ENCODE data around the gene ARID1B. TPM values are rescaled to one million over a fixed set of nuclear protein-coding genes. Genes with fewer than 3 reads are reported as not detected.

Gene ARID1B
- total RNA-seq, 2 donors from 2014 or later: 43.9 to 44.6 TPM

DNA sequence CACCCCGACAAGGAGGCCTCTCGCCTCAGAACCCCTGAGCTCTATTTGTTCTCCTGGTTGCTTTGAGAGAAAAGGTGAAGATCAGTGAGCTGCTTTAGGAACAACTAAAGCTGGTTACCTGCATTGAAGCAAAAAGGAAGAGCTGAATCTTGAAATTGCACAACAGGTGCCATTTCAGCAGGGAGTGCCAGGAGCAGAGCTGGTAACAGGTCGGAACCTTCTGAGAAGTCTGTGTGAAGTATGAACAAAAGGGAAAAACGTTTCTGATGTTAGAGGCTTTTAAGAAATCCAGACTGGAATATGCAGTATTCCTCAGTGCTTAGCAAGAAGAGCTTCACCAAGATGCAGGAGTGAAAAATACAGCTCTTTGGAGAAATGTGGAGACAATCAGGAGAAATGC, 382.2 kb downstream of the ARID1B start:
- no peaks in the 10 kb centered on the region for H3K27me3 ChIP-seq
- no peaks in the 10 kb centered on the region for H3K9me3 ChIP-seq
- no peak overlapping the region for H3K27ac ChIP-seq
- peaks cover 11% of the 10 kb centered on the region for H3K36me3 ChIP-seq
- no peak for DNase-seq (ENCODE audit: low spot score)
- no peak overlapping the region for H3K4me3 ChIP-seq
- TF ChIP-seq CTCF (IDR thresholded peaks at IDR 0.05): no peak
- H3K4me1 ChIP-seq: peaks cover 0 to 10% of the 10 kb centered on the region in 2 donors

DNA sequence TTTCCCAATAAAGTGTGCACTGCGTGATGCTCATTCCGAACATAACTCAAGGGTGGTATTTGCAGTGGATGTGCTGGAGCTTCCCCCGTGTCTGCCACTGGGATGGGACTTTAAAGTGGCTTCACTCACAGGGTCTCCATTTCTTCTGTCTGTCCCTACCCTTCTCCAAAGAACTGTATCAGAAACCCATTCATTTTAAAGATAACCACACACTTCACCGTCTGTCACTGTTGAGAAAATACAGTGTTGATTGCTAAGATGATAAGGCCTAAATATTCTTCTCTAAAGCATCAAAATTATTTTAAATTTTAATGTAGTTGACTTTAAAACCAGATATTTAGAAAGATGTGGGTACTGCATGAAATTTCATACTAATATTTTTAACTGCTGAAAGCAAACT, 384.7 kb downstream of the ARID1B start:
- H3K4me1 ChIP-seq: peaks cover 0 to 10% of the 10 kb centered on the region in 2 donors
- no peaks in the 10 kb centered on the region for H3K27me3 ChIP-seq
- H3K4me3 ChIP-seq: no peak overlapping the region
- peaks cover 10% of the 10 kb centered on the region for H3K36me3 ChIP-seq
- TF ChIP-seq CTCF (IDR thresholded peaks at IDR 0.05): no peak
- no peak for DNase-seq (ENCODE audit: low spot score)
- H3K27ac ChIP-seq: no peak overlapping the region
- H3K9me3 ChIP-seq: no peaks in the 10 kb centered on the region

GRCh38 chr6:157162766-157163433, 385.7 kb downstream of the ARID1B start:
- no peak for DNase-seq (ENCODE audit: low spot score)
- no peak overlapping the region for H3K27ac ChIP-seq

DNA sequence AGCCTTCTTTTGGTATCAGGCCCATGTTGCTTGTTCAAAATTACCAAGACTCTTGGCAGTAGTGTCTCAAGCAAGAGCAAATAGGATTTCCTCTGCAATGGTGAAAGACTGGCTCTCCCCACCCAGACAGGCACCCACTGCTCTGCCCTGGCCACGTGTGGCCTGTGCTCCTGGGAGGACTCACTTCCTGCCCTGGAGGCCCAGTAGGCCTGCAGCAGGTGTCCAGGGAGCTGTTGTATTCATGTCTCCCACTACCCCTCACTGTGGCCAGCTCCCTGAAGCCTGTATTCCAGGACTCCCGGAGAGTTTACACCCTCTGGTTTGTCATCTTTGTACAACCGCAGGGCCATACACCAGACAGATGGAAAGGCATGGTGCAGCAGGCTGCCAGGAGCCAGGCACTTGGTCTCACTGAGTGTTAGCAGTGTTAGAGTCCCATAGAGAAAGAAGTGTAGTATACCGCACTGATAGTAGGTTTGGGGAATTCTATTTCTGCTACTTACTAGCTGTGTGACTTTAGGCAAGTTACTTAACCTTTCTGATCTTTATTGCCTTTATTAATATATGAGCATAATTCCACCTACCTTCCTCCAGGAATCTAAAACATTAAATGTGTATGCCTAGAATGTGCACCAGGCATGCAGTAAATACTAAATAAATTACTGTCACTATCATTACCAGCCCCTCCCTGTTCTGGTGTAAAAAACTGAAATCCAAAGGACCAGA, 386.4 kb downstream of the ARID1B start:
- TF ChIP-seq CTCF (IDR thresholded peaks at IDR 0.05): no peak
- H3K4me3 ChIP-seq: no peak overlapping the region
- H3K4me1 ChIP-seq: peaks cover 0 to 8% of the 10 kb centered on the region in 2 donors
- peaks cover 12% of the 10 kb centered on the region for H3K36me3 ChIP-seq
- no peaks in the 10 kb centered on the region for H3K27me3 ChIP-seq
- DNase-seq (ENCODE audit: low spot score): no peak
- H3K27ac ChIP-seq: no peak overlapping the region
- H3K9me3 ChIP-seq: no peaks in the 10 kb centered on the region

More at GRCh38 chr6:157162766-157163433, 385.7 kb downstream of the ARID1B start:
- Histone ChIP-seq H3K4me3 (no peak overlapping the region), H3K9me3 (no peaks in the 10 kb centered on the region), H3K4me1 (peaks cover 0 to 10% of the 10 kb centered on the region in 2 donors), H3K36me3 (peaks cover 8% of the 10 kb centered on the region), H3K27me3 (no peaks in the 10 kb centered on the region)
- no peak for TF ChIP-seq CTCF (IDR thresholded peaks at IDR 0.05)

DNA sequence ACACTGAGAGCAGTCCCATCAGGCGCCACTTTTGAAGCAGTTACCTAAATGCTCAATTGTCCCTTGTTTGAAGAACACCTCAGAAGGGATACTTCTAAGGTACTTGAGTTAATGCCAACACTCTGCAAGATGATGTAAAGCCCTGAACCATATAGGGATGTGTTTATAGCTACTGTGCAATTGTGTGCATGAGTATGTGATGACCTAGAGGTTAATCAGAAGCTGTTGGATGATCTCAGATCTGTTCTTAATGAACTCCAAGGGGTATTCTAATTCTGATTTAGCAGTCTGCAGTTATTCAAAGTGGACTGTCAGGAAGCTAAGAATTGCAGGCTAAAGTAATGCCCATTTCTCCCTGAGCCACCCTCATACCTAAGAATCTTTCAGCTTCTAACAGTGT, 387.8 kb downstream of the ARID1B start:
- no peaks in the 10 kb centered on the region for H3K27me3 ChIP-seq
- TF ChIP-seq CTCF (IDR thresholded peaks at IDR 0.05): no peak
- DNase-seq (ENCODE audit: low spot score): no peak

More for the DNA sequence above, 387.8 kb downstream of the ARID1B start:
- Histone ChIP-seq H3K36me3 (peaks cover 12% of the 10 kb centered on the region), H3K9me3 (no peaks in the 10 kb centered on the region), H3K4me3 (no peak overlapping the region), H3K27ac (no peak overlapping the region), H3K4me1 (peaks cover 0 to 11% of the 10 kb centered on the region in 2 donors)
